ENCODE results near the gene UBE2I. TPM values are rescaled to one million over a fixed set of nuclear protein-coding genes. Genes with fewer than 3 reads are reported as not detected.

The UBE2I gene
- total RNA-seq, 2 donors from 2014 or later, result 58.2 to 110 TPM

- no peak for TF ChIP-seq POLR2A (IDR thresholded peaks at IDR 0.05)
- no peak for TF ChIP-seq CTCF (IDR thresholded peaks at IDR 0.05)
- TF ChIP-seq POLR2AphosphoS5 (IDR thresholded peaks at IDR 0.05), result no peak
- Histone ChIP-seq H3K27me3 (replicated peaks; ENCODE audit: insufficient read depth) (no peaks in the 10 kb centered on the region), H3K9me3 (no peaks in the 10 kb centered on the region), H3K36me3 (peaks cover 0 to 10% of the 10 kb centered on the region in 2 donors), H3K4me3 (no peak overlapping the region), H3K4me1 (replicated peaks) (peaks cover 3% of the 10 kb centered on the region), H3K27ac (no peak overlapping the region)
- intact Hi-C loops (cut with DNase I), result no loop called here
- WGBS, result 94% methylated on average over 14 of the region's 14 CpGs
- no peak for DNase-seq (ENCODE audit: low spot score)
These were observed 35.1 kb downstream of the UBE2I start for GRCh38 chr16:1344499-1344898.

- 78% methylated on average over 9 of the region's 11 CpGs for WGBS
- TF ChIP-seq CTCF (IDR thresholded peaks at IDR 0.05) (no peak), POLR2A (IDR thresholded peaks at IDR 0.05) (no peak), POLR2AphosphoS5 (IDR thresholded peaks at IDR 0.05) (no peak)
- DNase-seq (ENCODE audit: low spot score), result no peak
- H3K36me3 ChIP-seq, result peaks cover 0 to 10% of the 10 kb centered on the region in 2 donors
- H3K9me3 ChIP-seq, result no peaks in the 10 kb centered on the region
- no peaks in the 10 kb centered on the region for H3K27me3 ChIP-seq (replicated peaks; ENCODE audit: insufficient read depth)
- H3K4me3 ChIP-seq, result no peak overlapping the region
- H3K4me1 ChIP-seq (replicated peaks), result peaks cover 3% of the 10 kb centered on the region
- intact Hi-C loops (cut with DNase I), result no loop called here
- no peak overlapping the region for H3K27ac ChIP-seq
These were observed 35.7 kb downstream of the UBE2I start for GRCh38 chr16:1345087-1345486.

DNA sequence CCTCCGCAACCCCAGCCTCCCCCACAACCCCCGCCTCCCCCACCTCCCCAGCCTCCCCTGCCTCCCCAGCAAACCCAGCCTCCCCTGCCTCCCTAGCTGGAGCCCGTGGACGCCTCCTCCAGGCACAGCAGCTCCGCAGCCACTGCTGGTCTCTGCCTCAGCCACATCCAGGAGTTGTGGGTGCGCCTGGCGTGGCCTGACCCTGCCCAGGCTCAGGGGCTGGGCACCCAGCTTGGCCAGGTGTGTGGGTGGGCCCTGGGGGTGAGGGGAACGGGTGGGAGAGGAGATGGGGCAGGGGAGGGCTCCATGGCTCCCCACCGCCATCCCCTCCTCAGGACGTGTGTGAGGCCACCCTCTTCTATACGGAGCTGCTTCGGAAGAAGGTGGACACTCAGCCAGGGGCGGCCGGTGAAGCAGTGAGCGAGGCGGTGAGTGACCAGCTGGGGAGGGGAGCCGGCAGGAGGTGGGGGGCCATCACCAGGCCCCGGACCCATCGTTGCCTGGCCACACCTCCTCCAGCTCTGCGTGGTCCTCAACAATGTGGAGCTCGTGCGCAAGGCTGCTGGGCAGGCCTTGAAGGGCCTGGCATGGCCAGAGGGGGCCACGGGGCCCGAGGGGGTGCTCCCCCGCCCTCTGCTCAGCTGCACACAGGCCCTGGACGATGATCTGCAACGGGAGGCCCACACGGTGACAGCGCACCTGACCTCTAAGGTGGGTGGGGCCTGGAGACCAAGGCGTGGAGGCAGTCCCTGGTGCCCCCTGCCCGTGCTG is 36.4 kb downstream of the UBE2I start:
- no peak overlapping the region for H3K27ac ChIP-seq
- H3K9me3 ChIP-seq, result no peaks in the 10 kb centered on the region
- no peak overlapping the region for H3K4me3 ChIP-seq
- TF ChIP-seq POLR2A (IDR thresholded peaks at IDR 0.05), result no peak
- TF ChIP-seq POLR2AphosphoS5 (IDR thresholded peaks at IDR 0.05), result no peak
- intact Hi-C loops (cut with DNase I), result no loop called here
- peaks cover 0 to 10% of the 10 kb centered on the region in 2 donors for H3K36me3 ChIP-seq
- WGBS, result 74% methylated on average over 29 of the region's 31 CpGs
- H3K27me3 ChIP-seq (replicated peaks; ENCODE audit: insufficient read depth), result no peaks in the 10 kb centered on the region
- no peak for DNase-seq (ENCODE audit: low spot score)
- peaks cover 6% of the 10 kb centered on the region for H3K4me1 ChIP-seq (replicated peaks)

DNA sequence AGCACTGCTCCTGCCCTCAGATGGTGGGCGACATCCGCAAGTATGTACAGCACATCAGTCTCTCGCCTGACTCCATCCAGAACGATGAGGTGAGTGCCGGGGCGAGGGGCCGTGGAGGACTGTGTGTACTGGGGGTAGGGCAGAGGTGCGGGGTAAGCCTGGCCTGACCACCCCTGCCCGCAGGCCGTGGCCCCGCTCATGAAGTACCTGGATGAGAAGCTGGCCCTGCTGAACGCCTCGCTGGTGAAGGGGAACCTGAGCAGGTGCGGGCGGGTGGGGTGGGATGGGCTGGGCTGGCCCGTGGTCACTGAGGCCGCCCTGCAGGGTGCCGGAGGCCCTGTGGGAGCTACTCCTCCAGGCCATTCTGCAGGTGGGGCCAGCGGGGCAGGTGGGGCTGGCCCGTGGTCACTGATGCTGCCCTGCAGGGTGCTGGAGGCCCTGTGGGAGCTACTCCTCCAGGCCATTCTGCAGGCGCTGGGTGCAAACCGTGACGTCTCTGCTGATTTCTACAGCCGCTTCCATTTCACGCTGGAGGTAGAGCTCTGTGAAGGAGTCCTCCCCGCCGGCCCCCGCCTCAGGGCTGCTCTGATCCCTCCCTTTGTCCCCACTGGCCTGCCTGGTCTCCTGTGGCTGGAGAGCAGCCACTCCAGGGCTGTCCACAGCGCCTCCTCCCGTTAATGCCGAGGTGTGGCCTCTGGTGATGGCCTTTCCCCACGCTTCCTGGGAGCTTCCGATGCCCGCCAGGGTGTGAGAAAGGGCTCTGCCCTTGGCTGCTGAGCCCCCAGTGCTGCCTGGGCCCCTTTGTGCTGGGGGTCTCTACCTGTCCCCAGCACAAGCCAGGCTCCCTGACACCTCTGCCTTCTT is 37.2 kb downstream of the UBE2I start:
- Histone ChIP-seq H3K4me3 (no peak overlapping the region), H3K4me1 (replicated peaks) (peaks cover 9% of the 10 kb centered on the region), H3K27me3 (replicated peaks; ENCODE audit: insufficient read depth) (no peaks in the 10 kb centered on the region), H3K36me3 (peaks cover 0 to 10% of the 10 kb centered on the region in 2 donors), H3K9me3 (no peaks in the 10 kb centered on the region), H3K27ac (no peak overlapping the region)
- TF ChIP-seq POLR2AphosphoS5 (IDR thresholded peaks at IDR 0.05), result no peak
- TF ChIP-seq POLR2A (IDR thresholded peaks at IDR 0.05), result no peak
- no peak for TF ChIP-seq CTCF (IDR thresholded peaks at IDR 0.05)
- WGBS, result 76% methylated on average over 31 of the region's 34 CpGs
- intact Hi-C loops (cut with DNase I), result no loop called here
- DNase-seq (ENCODE audit: low spot score), result no peak

- intact Hi-C loops (cut with DNase I), result no loop called here
- TF ChIP-seq CTCF (IDR thresholded peaks at IDR 0.05) (no peak), POLR2A (IDR thresholded peaks at IDR 0.05) (no peak), POLR2AphosphoS5 (IDR thresholded peaks at IDR 0.05) (peak; percentile 18)
- Histone ChIP-seq H3K4me1 (replicated peaks) (peaks cover 10% of the 10 kb centered on the region), H3K36me3 (peaks cover 0 to 10% of the 10 kb centered on the region in 2 donors), H3K4me3 (no peak overlapping the region), H3K27ac (no peak overlapping the region), H3K9me3 (no peaks in the 10 kb centered on the region), H3K27me3 (replicated peaks; ENCODE audit: insufficient read depth) (no peaks in the 10 kb centered on the region)
- WGBS, result 63% methylated on average over 20 of the region's 31 CpGs
- peak; percentile 53 for DNase-seq (ENCODE audit: low spot score)
These were observed 37.9 kb downstream of the UBE2I start for GRCh38 chr16:1347286-1347855.

All from prostate gland (tissue), 2 donors.